Measurements from ENCODE around the gene UNC50. TPM values are rescaled to one million over a fixed set of nuclear protein-coding genes. Genes with fewer than 3 reads are reported as not detected.
"Not testable (repeated sequence)": the region's sequence is repeated elsewhere in the genome, so short reads cannot be mapped to it uniquely, and the experiment has no call there.

The UNC50 gene
- polyA plus RNA-seq, 3 donors = 64.4 to 73.4 (median 68.2) TPM

- DNase-seq = no peak
Measured at GRCh38 chr2:98656800-98657199, 48.4 kb downstream of the UNC50 start.

- DNase-seq = no peak
Measured at GRCh38 chr2:98658816-98659490, 50.6 kb downstream of the UNC50 start.

- DNase-seq = not testable (repeated sequence)
Measured at GRCh38 chr2:98659491-98659840, 51.1 kb downstream of the UNC50 start.

DNA sequence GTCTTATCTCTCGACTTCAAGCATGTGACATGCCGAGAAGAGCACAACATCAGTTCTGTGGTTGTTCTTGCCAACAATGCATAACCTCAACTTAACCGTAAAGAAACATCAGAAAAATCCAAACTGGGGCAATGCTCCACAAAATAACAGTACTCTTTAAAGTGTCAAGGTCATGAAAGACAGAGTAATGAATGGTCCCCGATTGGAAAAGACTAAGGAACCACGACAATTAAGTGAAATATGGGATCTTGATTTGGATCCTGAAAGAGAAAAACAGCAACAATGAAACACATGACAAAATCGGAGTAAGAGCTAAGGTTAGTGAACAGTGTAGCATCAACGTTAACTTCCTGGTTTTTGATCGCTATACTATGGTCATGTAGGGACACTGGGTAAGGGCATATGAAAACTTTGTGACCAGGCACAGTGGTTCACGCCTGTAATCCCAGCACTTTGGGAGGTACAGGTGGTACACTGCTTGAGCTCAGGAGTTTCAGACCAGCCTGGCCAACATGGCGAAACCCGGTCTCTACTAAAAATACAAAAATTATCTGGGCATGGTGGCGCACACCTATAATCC lies 55.2 kb downstream of the UNC50 start:
- DNase-seq = no peak

DNA sequence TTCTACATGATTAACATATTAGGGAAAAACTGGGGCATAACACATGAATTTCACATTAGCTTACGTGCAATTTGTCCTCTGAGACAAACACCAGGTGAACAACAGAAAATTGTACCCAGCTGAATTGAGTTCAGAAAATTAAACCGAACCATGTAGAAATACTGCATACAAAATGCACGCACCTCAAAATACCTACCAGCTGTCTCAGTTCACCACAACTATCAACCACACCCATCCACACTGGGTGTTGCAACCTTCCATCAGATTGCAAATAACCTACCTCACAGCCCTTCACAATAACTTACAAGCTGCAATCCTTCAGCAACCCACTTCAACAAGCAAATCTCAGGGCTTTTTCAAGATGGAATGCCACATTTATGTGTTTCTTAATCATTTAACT lies 55.9 kb downstream of the UNC50 start:
- no peak for DNase-seq

DNA sequence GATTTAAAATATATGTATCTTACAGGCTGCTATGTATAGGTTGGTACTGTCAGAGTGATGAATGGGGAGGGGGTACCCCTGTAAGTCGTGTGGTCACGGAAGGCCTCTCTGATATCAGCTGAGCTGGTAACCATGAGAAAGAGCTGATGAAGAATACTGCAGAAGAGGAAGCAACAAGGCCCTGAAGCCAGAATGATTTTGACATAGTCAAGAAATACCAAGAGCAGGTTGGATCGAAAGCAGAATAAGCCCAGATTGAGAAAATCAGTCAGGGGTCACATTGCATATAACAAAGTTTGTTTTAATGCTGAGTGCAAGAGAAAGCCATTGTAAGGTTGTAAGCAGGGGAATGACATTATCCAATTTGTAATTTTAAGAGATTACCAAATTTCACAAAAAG lies 57.3 kb downstream of the UNC50 start:
- DNase-seq = no peak

Other genes starting within 250 kb of the UNC50 start
- 10 to 100 TPM; 21.1 to 24.5 (median 22.9) TPM for gene INPP4A, start 163.7 kb upstream of the UNC50 start, polyA plus RNA-seq (ENCODE audit: insufficient read length in 3 of 3)
- 10 to 100 TPM; 72.1 to 84.7 (median 81.2) TPM for gene COA5, start 77 bp upstream of the UNC50 start, polyA plus RNA-seq (ENCODE audit: insufficient read length in 3 of 3)
- 10 to 100 TPM; 24.8 to 32.0 (median 28.8) TPM for gene MGAT4A, start 122.5 kb downstream of the UNC50 start, polyA plus RNA-seq (ENCODE audit: insufficient read length in 3 of 3)

Measured in renal pelvis (tissue), 4 donors.